Heart right ventricle (tissue), 16 donors: ENCODE measurements around the gene CBR4. TPM values are rescaled to one million over a fixed set of nuclear protein-coding genes. Genes with fewer than 3 reads are reported as not detected.
A peak's percentile ranks its signal among the peaks of the same experiment; 100 is the strongest.

Source experiments
- ATAC-seq, 8 donors: fragments of 200-7000 bp; cut with Tn5 transposase; one replicate each; pipeline ENCODE4 v1.9.1; 2020; ENCODE audit warnings: mild to moderate bottlenecking in 8 of 8, moderate library complexity in 8 of 8, moderate number of reproducible peaks in 1 of 8
- DNase-seq, 2 donors: peaks; one replicate each; pipeline ENCODE4 v3.0.0-alpha.2; 2020
- H3K27ac ChIP-seq, 10 donors: fragments of 200-600 bp; sonication (generic) in 2 of 10; one replicate each; pipeline versions ENCODE4 v1.5.0 to v1.8.0; 2020 to 2022; ENCODE audit warnings: mild to moderate bottlenecking in 3 of 10
- H3K27me3 ChIP-seq, 7 donors: fragments of 200-600 bp; one replicate each; pipeline ENCODE4 v1.8.0; 2021 to 2022; ENCODE audit warnings: mild to moderate bottlenecking in 2 of 7
- H3K36me3 ChIP-seq, 9 donors: fragments of 200-600 bp; sonication (generic) in 1 of 9; one replicate each; pipeline versions ENCODE4 v1.5.0 to v1.8.0; 2020 to 2022; ENCODE audit warnings: mild to moderate bottlenecking in 2 of 9
- H3K4me1 ChIP-seq, 9 donors: fragments of 200-600 bp; sonication (generic) in 1 of 9; one replicate each; pipeline versions ENCODE4 v1.5.0 to v1.8.0; 2020 to 2022; ENCODE audit warnings: mild to moderate bottlenecking in 4 of 9
- H3K4me3 ChIP-seq, 10 donors: fragments of 200-600 bp; sonication (generic) in 2 of 10; one replicate each; pipeline versions ENCODE4 v1.5.0 to v1.8.0; 2020 to 2022; ENCODE audit warnings: mild to moderate bottlenecking in 7 of 10, moderate library complexity in 2 of 10
- H3K9me3 ChIP-seq, 11 donors: fragments of 200-600 bp in 10 of 11; sonication (generic) in 2 of 11; one replicate each; pipeline versions ENCODE4 v1.5.0 to v1.8.0; 2013 to 2022; ENCODE audit warnings: mild to moderate bottlenecking in 2 of 11, control low read depth in 1 of 11, moderate library complexity in 1 of 11
- CTCF ChIP-seq, 9 donors: fragments of 200-600 bp; sonication (generic) in 2 of 9; IDR thresholded peaks; one replicate each; pipeline versions ENCODE4 v1.5.0 to v1.8.0; 2021 to 2022; ENCODE audit warnings: antibody characterized with exemption in 9 of 9, mild to moderate bottlenecking in 5 of 9, moderate library complexity in 1 of 9
- WGBS, 2 donors: extraction: QIAGEN DNeasy Blood & Tissue Kit; methylation state at CpG; one replicate each; pipeline ENCODE4 v1.1.7; 2013; ENCODE audit warnings: inconsistent platforms in 1 of 2; 5-methylcytosine and 5-hydroxymethylcytosine counted together
- intact Hi-C, 10 donors: fragments of 100-400 bp; cut with DNase I; formaldehyde crosslinking; loops; one replicate each; pipeline versions ENCODE4 v1.11.1 to v1.14.2; 2022
- long read RNA-seq, 3 donors: library from polyadenylated mRNA; unstranded; transcript quantifications; one replicate each; pipeline ENCODE4 v2.0.0, GENCODE V29; 2020 to 2021
- polyA plus RNA-seq, 2 donors: library from polyadenylated mRNA; stranded (reverse); fragments of 200-250 nt; gene quantifications; one replicate each; pipeline ENCODE4 v1.2.3, GENCODE V29; 2013
- total RNA-seq, 10 donors: library from RNA; stranded (reverse); fragmentation: NEBNext Ultra II Directional in 3 of 10; extraction: Animal tissue kit (Norgen Biotek cat#: 25700) in 3 of 10; gene quantifications; one replicate each; pipeline versions ENCODE4 v1.2.1 to v1.2.4, GENCODE V29; 2021 to 2023
- donor health status: Arrhythmogenic right ventricular cardiomyopathy.
- donor health status: ischemic (EF 13 %, LVEDD 7.1; RV severe dilation, severe dysfunction).
- donor health status: healthy with polysubstance abuse.
- donor health status: DM: no; HTN: yes; CAD: no.
- donor health status: DM: no; HTN: no; CAD: no.
- donor health status: ischemic (EF 25% LVEDD 6.9; RV normal size, moderate dysfunction).
- donor health status: ischemic (EF 25% LVEDD 5.7; RV mildly dilated, moderate dysfunction).
- donor health status: healthy.
- donor health status: DM: yes; HTN: yes; CAD: no.
- donor health status: Ischemic cardiomyopathy.
- donor health status: ischemic (EF 35%, LVEDD 5.7; RV mildly dilated, moderate dysfunction).
- donor health status: nonischemic (EF 11% LVEDD 7.7; RV severe dilation, severe dysfunction).
- donor health status: DM: yes; HTN: yes; CAD: no.
- donor health status: PGD.
- donor health status: ischemic (EF 29% LVEDD 5.4; RV normal size, mild dysfunction).
- donor health status: nonischemic (EF 23%, LVEDD 6.1; RV moderate dilation, normal function).

The CBR4 gene
- total RNA-seq (10 to 100 TPM; 14.0 to 25.3 (median 22.4) TPM), polyA plus RNA-seq (10 to 100 TPM in 1 of 2 donors, 1 to 10 TPM in 1; 6.8 to 16.5 TPM)
- long read RNA-seq, donor 1, transcript CBR4-201 (5 exons, 3,443 nt), result major isoform, 8 of 30 reads
- long read RNA-seq, donor 1, partial matches to known transcripts, result 1 of 30 reads
- long read RNA-seq, donor 1, other reads (novel, unspliced or antisense), result 21 of 30 reads
- long read RNA-seq, donor 2, transcript CBR4-201 (5 exons, 3,443 nt), result major isoform, 22 of 42 reads
- long read RNA-seq, donor 2, partial matches to known transcripts, result 0 of 42 reads
- long read RNA-seq, donor 2, other reads (novel, unspliced or antisense), result 20 of 42 reads
- long read RNA-seq, donor 3, transcript CBR4-201 (5 exons, 3,443 nt), result major isoform, 16 of 40 reads
- long read RNA-seq, donor 3, partial matches to known transcripts, result 0 of 40 reads
- long read RNA-seq, donor 3, other reads (novel, unspliced or antisense), result 24 of 40 reads

GRCh38 chr4:169010125-169011023 is at the start of gene CBR4:
Gene CBR4 (minus strand): TSS chr4:169010255. CDS start chr4:169010089, 166 bp downstream.
- peaks cover 4 to 51% (median 38%) of the 10 kb centered on the region in 9 donors for H3K4me1 ChIP-seq
- peak; percentile 98 to 99 (median 99) for ATAC-seq
- H3K27me3 ChIP-seq, result no peaks in the 10 kb centered on the region
- H3K4me3 ChIP-seq, result peak within 1 kb of the TSS; percentile 63 to 84 (median 68)
- no peaks in the 10 kb centered on the region for H3K9me3 ChIP-seq
- intact Hi-C loops, result loop anchor here in 3 of 10 donors (2.0 to 10.0 kb wide), 3 partner anchors 48 to 554 kb away; partner anchors contain the start of gene SH3RF1 (in 3 of the 3)
- 0% methylated on average over 54 of the region's 54 CpGs for WGBS, 2 donors
- H3K27ac ChIP-seq, result peak within 1 kb of the TSS; percentile 74 to 98 (median 94)
- peaks cover 0 to 16% (median 0%) of the 10 kb centered on the region in 9 donors for H3K36me3 ChIP-seq
- TF ChIP-seq CTCF (IDR thresholded peaks at IDR 0.05), result peak in 8 of 9 donors; percentile 11 to 46 (median 37)
- peak; percentile 97 for DNase-seq

GRCh38 chr4:169059306-169060211 is 49.5 kb upstream of the CBR4 start:
- Histone ChIP-seq H3K4me1 (peaks cover 18 to 57% (median 45%) of the 10 kb centered on the region in 9 donors), H3K27me3 (no peaks in the 10 kb centered on the region), H3K27ac (peak overlapping the region; percentile 77 to 91 (median 86)), H3K4me3 (peak overlapping the region in 4 of 10 donors; percentile 3 to 26 (median 10)), H3K9me3 (no peaks in the 10 kb centered on the region), H3K36me3 (no peaks in the 10 kb centered on the region)
- ATAC-seq (peak; percentile 75 to 92 (median 83)), DNase-seq (peak; percentile 20 to 75)
- WGBS, 2 donors, result 47 to 62% methylated on average over 22 of the region's 22 CpGs
- no peak for TF ChIP-seq CTCF (IDR thresholded peaks at IDR 0.05)
- intact Hi-C loops, result loop anchor here in 2 of 10 donors (2.0 to 5.0 kb wide), 3 partner anchors 21 to 213 kb away; partner anchors contain the start of genes CBR4 (in 1 of the 2) and SH3RF1 (in 1 of the 2)

DNA sequence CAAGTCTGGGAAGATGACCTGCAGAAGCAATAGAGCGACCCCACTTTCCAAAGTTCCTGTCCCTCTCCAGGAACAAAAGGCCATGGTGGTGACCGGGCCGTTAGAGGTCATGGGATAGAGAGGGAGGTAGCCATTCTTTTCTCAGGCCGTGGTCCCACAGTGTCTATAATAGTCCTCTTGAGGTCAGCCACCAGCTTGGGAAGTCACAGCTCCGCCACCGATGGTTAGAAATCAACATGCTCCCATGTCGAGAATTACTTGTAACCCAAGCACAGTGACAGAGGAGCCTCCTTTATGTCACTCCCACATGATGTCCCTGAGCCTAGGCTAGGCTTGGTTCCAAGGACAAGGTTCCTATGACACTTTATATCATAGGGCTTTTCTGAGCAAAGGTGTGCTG is 48.3 kb upstream of the CBR4 start:
- intact Hi-C loops, result loop anchor here in 1 of 10 donors (2.0 kb wide), 1 partner anchor 48 kb away; the partner anchor contains the start of gene CBR4
- Histone ChIP-seq H3K4me3 (no peak overlapping the region), H3K36me3 (no peaks in the 10 kb centered on the region), H3K27ac (peak overlapping the region in 9 of 10 donors; percentile 77 to 91 (median 87)), H3K27me3 (no peaks in the 10 kb centered on the region), H3K9me3 (no peaks in the 10 kb centered on the region), H3K4me1 (peaks cover 17 to 48% (median 37%) of the 10 kb centered on the region in 9 donors)
- ATAC-seq (peak; percentile 33 to 61 (median 42)), DNase-seq (peak; percentile 63 to 66)
- TF ChIP-seq CTCF (IDR thresholded peaks at IDR 0.05), result no peak
- 87 to 90% methylated on average over 7 of the region's 7 CpGs for WGBS, 2 donors
